ENCODE measurements around the gene AGER.
"Not testable (repeated sequence)": the region's sequence is repeated elsewhere in the genome, so short reads cannot be mapped to it uniquely, and the experiment has no call there.

The AGER gene

DNA sequence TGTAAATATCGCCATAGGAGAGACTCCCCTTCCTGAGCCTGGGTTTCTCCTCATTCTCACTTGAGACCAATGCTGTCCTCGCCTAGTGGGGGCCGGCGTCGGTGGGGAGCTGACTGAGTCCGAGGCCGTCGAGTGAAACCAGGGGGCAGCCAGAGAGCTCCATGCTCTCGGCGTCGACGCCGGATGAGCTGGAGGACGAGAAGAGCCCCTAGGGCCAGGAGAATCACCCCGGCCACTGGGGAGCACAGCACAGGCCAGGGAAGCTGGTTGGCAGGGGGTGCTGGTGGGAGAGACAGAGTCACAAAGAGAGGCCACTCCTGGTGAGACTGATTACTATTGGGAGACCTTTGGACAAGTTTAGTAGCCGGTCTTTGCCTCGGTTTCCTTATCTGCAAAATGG lies 14.8 kb upstream of the AGER start:
- no peak for DNase-seq (ENCODE audit: low spot score)

- no peak for DNase-seq (ENCODE audit: low spot score)
Observed at GRCh38 chr6:32198345-32198696, 14.3 kb upstream of the AGER start.

- DNase-seq (ENCODE audit: low spot score), result no peak
Observed at GRCh38 chr6:32196682-32197616, 12.9 kb upstream of the AGER start.

GRCh38 chr6:32195902-32196681 lies 12.0 kb upstream of the AGER start:
- peak; percentile 75 for DNase-seq (ENCODE audit: low spot score)

GRCh38 chr6:32195652-32195901 lies 11.5 kb upstream of the AGER start:
- peak; percentile 98 for DNase-seq (ENCODE audit: low spot score)

DNA sequence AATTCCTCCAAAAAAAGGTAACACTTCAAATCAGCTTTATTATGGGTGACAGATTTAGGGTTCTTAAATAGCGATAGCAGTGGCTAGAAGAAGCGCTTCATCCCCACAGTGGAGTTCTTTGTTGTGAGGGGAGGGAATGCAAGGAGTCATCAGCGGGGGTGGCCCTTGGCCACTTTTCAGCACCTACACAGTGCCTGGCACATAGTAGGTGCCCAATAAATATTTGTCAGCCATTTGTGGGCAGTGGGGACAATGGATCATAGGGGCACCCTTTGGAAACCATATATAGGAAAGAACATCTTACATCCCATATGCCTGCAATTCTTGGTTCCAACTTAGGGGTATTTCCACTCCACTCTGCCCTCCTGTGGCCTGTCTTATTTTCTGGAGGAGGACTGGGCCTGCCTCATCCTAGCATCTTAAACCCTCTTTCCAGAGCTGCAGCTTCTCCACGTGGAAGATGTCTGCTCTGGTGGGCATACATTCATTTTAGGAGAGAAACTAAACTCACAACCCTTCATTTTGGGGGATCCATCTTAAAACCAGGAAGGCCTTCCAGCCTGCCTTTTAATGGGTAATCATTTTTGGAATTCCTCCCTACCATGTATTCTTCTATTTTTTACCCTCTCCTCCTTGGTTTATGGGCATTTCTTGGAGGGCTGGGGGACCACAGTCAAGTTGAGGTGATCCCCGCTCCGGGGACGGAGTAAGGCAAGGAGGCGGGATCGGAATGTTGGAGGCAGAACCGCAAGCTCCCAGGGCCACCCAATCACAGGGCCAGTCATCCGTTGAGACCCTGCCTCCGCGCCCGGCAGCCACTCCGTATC lies 11.0 kb upstream of the AGER start:
- no peak for DNase-seq (ENCODE audit: low spot score)

GRCh38 chr6:32194388-32194787 lies 10.3 kb upstream of the AGER start:
- no peak for DNase-seq (ENCODE audit: low spot score)

DNA sequence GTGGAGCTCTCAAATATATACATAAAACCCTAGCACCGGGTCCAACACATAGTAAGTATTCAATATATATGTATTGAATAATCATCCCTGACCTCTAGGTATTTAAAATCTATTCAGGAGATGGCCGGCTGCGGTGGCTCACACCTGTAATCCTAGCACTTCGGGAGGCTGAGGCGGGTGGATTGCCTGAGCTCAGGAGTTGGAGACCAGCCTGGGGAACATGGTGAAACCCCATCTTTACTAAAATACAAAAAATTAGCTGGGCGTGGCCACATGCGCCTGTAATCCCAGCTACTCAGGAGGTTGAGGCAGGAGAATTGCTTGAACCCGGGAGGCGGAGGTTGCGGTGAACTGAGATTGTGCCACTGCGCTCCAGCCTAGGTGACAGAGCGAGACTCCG lies 9.0 kb upstream of the AGER start:
- not testable (repeated sequence) for DNase-seq (ENCODE audit: low spot score)

GRCh38 chr6:32192608-32193039 lies 8.6 kb upstream of the AGER start, which contains the start of gene GPSM3:
Gene GPSM3 (minus strand): TSS chr6:32192643. CDS start chr6:32192513, 130 bp downstream.
- no peak for DNase-seq (ENCODE audit: low spot score)

GRCh38 chr6:32191696-32192607 lies 7.9 kb upstream of the AGER start:
- no peak for DNase-seq (ENCODE audit: low spot score)

- no peak for DNase-seq (ENCODE audit: low spot score)
Observed at GRCh38 chr6:32190911-32191677, 7.0 kb upstream of the AGER start.

- DNase-seq (ENCODE audit: low spot score), result peak; percentile 74
Observed at GRCh38 chr6:32190054-32190851, 6.2 kb upstream of the AGER start, which contains the start of gene PBX2. Gene PBX2 (minus strand): TSS chr6:32190202. CDS start chr6:32189915, 287 bp downstream.

GRCh38 chr6:32189742-32190053 lies 5.6 kb upstream of the AGER start:
- no peak for DNase-seq (ENCODE audit: low spot score)

GRCh38 chr6:32189069-32189741 lies 5.2 kb upstream of the AGER start:
- DNase-seq (ENCODE audit: low spot score), result no peak

GRCh38 chr6:32188381-32189068 lies 4.5 kb upstream of the AGER start:
- no peak for DNase-seq (ENCODE audit: low spot score)

- DNase-seq (ENCODE audit: low spot score), result not testable (repeated sequence)
Observed at GRCh38 chr6:32187725-32188380, 3.8 kb upstream of the AGER start.

DNA sequence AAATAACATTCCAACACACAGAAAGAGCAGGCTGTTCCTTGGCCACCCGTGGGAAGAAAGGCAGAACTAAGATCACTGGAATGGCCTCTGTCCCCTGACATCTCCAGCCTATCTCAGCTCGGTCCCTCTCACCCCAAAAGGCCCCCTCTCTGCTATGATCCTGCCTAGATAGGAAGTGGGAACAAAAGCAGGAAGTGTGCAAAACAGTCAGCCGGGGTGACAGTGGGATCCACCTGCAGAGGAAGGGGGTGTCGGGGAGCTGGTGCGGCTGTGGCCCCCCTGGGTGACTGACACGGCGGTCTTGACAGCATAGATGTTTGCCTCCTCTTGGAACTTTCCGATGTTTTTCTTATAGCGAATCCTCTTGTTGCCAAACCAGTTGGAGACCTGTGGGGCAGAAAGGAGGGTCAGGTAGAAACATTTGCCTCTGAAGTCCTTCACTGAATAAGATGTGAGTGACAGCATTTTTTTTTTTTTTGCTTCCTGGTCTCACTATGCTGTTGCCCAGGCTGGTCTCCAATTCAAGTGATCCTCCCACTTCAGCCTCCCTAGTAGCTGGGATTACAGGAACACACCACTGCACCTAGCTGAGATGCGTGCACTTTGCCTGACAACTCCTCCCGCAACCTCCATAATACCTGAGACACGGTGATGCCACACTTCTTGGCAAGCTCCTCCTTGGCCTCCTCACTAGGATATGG lies 3.1 kb upstream of the AGER start:
- DNase-seq (ENCODE audit: low spot score), result no peak

Data from AG20443 (cell line).